ENCODE data around the gene KRTAP17-1.
A peak's percentile ranks its signal among the peaks of the same experiment; 100 is the strongest.

KRTAP17-1 gene

DNA sequence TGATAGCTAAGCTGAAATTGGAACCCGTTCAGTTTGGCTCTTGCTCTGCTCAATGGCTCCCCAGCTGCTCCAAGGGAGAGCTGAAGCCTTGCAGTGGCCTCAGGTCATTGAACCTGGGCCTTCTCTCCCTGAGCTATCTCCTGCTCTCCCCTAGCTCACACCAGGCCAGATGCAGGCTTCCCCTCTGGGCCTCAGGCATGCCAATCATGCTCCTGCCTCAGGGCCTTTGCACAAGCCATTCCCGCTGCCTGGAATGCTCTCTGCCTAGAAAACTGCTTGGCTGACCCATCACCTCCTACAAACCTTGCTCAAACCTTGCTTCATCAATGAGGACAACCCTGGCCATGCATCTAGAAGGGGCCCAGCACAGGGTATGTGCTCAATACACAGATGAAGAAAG, 16.7 kb upstream of the KRTAP17-1 start:
- DNase-seq (ENCODE audit: low read depth), result no peak

DNA sequence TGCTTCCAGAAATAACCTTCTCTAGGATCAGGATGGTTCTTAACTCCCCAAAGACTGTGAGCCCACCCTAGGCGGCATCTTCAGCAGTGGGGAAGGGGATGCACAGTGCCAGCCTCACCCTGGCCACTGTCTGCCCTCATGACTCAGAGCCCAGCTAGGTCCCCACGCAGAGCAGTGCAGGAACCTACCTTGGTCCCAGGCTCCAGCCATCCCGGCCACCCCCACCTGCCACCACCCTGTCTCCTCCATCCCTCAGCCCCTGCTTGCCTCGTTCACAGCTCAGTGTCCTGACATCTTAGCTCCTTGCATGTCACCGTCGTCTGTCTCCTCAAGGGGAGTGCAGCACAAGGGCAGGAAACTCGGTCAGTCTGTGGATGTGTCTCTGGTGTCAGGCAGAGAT, 16.1 kb upstream of the KRTAP17-1 start:
- no peak for DNase-seq (ENCODE audit: low read depth)

DNA sequence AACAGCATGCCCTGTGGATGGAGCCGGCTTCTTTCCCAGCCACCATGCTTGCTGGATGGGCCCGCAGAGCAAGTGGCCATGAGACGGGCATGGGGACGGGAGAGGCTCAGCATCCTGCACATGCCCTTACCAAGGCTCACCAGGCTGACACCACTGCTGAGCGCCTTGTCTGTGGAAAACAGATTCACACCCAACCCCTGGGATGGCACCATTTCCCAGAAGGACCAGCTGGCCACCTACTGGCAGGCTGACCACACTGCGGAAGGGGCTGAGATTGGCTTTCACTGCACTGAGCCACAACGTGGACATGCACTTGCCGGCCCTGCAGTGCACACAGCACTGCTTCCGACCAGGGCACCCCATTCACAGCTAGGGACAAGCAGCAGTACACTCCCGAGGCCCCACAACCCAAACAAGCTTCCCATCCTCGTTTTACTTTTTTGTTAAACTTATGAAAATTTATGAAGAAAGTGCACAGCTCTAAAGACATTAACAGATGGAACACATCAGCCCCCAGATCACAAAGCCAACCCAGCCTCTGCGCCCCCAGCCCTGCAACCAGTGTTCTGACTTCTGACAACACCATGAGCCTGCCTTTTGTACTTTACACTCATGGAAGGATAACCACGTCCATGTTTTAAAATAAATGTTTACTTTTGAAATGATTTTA, 13.9 kb upstream of the KRTAP17-1 start:
- peak; percentile 43 for DNase-seq (ENCODE audit: low read depth)

DNA sequence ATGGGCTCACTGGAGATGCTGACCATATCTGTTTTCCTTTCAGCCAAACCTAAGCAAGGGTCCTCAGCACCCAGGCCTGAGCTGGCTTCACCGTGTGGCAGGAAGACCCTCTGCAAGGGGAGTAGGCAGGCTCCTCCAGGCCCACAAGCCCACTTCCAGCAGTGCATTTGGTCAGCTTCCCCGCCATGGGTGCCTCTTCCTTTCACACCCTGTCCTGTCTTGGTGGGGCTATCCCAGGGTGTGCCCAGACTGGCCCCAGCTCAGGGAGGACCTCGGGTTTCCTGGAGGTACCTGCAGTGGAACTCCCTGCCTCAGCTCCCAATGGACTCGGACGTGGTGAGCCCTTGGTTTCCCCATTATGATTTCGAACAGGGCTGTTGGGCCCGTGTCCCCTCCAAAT, 12.7 kb upstream of the KRTAP17-1 start:
- DNase-seq (ENCODE audit: low read depth), result no peak

DNA sequence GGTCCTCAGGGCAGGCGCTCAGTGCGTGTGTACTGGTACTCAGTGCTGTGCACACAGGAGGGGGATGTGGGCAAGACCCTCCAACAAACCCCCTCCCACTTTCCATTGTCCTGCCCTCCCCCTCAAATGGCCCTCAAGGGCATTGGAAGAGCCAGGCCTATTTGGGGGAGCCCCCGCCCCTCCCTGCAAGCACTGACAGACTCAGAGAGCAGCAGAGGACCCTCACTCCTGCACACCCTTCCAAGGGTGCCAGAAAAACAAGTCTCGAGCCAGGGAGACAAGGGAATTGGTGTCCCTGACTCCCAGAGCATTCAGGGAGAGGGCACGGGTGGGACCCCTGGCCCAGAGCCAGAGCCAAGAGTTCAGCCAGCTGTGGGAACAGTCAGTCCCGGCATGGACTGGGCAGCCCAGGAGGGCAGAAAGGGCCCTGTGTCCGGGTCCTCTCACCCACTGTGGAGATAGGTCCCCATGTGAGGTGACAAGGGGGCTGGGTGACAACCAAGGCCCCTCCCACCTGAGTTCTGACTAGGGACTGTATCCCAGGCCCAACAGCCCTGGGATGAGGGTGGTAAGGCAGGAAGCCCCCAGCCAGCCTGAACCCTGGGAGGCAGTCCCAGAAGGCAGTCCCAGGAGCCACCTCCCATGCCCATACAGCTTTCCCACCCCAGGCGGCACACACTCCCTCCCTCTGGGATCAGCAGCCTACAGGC, 12.1 kb upstream of the KRTAP17-1 start:
- DNase-seq (ENCODE audit: low read depth), result no peak

DNA sequence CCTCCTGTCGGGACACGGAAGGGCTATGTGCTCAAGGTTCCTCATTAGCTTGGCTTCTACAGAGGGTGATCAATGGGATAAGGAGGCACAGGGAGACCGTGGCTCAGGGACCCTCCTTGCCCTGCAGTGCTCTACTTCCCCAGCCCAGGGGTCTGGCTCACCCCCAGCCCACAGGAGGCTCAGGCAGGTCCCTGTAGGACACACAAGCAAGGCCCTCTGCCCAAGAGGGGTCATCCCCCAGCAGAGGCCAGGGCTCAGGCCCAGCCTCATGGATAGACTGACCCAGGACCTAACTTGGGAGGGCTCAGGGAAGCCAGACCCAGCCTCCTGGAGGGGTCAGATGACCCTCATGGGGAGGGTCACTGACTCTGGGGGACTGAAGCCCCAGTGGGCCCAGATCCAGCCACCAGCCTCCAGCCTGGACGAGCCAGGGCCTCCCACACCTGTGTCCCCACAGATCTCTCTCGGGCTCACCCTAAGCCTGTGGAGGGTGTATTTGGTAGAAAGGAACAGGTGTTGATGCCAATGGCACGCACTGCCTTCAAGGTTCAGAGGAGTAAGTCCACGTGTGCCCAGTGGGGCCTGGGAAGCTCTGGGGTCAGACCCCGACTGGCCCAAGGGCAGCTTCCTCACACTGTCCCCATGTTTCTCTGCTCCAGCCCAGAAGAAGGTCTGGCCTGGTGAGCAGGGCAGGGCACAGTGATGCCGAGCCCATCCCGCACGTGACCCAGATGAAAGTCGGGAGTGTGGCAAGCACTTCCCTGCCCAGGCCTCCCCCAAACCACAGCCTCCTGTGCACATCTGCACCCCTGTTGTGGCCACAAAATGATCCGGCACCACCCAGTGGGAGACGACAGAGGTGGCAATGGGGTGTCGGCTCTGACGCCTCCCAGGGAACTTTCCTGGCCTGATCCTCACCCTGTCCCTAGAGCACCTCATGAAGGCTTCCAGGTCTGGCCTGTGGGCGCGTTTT, 10.9 kb upstream of the KRTAP17-1 start:
- DNase-seq (ENCODE audit: low read depth), result no peak

DNA sequence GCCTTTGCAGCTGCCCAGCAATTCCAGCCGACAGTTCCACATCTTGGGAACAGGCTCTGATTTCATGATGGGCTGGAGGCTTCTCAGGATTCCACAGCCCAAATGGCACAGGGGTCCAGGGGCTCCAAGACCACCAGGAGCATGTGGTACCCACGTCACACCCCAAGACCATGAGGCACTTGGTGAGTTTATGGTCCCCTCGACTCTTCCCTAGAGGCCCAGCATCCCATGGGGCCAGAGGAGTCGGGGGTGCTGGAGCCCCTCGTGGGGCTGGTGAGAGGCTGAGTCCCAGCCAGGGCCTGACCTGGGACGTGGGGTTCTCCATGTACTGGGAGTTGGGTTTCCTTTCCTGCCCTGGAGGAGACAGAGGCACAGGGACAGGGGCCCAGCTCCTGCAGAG, 10.1 kb upstream of the KRTAP17-1 start:
- no peak for DNase-seq (ENCODE audit: low read depth)

DNA sequence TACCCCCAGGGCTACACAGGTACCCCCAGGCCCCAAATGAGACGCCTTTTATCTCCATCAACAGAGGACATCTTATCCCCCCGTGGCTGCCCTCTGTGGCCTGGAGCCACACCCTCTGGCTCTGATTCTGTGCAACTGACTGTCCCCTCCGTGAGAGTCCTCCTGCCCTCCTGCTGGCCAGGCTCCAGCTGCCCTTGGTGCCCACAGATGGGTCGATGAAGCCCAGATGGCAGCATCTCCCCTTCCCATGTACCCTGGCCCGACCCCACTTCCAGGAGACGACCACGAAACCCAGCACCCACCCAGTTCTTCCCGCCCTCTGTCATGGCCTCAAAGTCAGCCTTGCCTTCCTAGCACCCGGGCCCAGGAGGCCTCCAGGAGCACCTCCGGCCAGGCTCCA, 9.6 kb upstream of the KRTAP17-1 start:
- no peak for DNase-seq (ENCODE audit: low read depth)

DNA sequence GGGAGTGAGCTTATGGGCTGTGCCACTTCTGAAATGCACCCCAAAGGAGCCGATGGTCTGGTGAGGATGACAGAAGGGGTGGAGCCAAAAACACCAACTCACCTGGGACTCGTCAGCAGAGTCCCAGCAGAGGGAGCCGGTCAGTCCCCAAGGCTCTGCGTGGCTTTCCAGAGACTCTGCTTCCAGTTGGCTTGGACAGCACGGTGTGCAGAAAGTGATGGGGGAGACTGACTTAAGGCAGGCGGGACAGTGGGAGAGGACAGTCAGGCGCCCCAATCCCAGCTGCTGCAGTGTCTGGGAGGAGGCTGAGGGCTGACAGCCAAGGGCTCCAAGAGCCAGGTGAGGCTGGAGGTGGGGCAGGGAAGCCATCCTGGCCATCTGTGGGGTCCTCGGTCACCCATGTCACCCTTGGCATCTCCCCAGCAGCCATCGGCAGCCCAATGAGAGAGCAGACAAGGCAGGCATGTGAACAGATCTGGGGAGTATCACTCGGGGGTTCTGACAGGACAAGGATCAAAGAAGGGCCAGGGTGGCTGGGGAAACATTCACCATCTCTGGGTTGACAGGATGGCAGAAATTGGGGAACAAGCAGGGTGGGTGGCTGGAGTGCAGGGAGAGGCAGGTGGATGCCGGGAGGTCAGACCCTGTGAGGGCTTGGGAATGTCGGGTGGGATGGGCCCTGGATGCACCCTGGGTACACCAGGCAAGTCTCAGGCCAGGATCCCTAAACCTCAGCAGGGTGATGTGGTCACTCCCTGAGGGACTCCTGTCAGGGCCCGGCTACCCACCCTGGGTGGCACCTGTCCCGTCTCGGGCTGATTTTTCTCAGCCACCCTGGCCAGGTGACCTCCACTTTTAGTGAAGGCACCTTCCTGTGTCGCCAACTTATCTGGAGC, 8.9 kb upstream of the KRTAP17-1 start:
- DNase-seq (ENCODE audit: low read depth), result no peak

DNA sequence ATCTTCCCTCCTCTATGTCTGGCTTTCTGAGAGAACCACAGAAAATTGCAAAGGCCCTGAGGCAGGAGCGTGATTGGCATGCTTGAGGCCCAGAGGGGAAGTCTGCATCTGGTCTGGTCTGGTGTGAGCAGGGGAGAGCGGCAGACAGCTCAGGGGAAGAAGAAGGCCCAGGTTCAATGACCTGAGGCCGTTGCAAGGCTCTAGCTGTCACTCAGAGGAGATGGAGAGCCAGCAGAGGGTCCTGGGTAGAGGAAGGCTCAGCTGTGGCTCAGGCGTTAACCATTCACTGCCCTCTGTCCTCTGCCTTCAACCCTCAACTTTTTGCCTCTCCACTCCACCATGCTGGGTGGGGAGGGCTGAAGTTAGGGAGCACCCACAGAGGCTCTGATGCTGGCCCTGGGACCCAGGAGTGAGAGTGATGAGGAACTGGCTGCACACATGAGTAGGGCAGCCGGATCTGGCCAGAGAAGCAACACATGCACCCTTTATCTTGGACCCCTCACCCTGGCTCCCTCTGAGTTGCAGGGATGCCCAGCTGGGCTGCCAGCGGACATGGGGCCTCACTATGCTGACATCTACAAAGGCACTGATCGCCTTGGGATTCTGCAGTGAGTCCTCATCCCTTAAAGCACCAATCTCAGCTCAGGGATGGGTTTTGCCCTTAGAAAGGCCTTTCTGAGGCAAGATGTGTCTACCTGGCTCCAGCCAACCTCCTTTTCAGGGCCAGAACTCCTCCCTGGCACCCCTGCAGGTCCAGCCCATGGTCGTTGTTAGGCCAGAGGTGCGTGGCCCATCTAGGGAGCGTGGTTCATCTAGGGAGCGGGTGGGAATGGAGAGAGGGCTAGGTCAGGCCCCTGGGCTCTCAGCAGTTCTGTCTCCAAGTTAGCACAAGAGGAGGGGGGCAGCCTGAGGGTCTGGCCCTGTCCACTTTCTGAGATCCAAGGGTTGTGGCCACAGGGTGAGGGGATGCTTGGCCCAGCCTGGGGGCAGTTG, 7.7 kb upstream of the KRTAP17-1 start:
- no peak for DNase-seq (ENCODE audit: low read depth)

DNA sequence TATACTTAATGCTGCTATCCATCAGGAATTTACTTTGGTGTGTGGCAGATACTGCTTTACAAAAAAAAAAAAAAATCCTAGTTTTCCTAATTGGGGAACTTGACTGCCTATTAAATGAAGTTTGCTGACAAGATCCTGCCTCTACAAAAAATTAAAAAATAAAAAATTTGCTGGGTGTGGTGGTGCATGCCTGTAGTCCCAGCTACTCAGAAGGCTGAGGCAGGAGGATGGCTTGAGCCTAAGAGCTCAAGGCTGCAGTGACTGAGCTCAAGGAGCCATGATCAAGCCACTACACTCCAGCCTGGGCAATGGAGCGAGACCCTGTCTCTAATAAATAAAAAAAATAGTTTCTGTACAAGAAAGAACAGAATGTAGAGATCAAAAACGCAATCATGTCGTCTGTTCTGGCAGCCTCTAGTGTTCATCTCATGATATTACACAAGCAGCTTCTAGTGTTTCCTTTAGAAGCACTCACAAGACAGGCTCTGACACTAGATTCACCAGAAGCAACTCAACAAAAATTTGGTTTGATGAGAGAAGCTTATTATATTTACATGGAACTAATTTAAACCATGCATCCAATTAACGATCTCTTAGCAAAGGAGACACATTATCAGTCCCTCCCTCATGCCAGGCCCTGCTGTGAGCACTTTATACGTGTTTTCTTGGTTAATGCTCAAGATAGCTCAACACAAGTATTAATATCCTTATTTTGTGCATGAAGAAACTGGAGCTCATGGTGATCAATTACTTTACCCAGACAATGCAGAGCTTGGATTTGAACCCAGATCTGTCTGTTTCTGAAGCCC, 6.8 kb upstream of the KRTAP17-1 start:
- DNase-seq (ENCODE audit: low read depth), result peak; percentile 30

DNA sequence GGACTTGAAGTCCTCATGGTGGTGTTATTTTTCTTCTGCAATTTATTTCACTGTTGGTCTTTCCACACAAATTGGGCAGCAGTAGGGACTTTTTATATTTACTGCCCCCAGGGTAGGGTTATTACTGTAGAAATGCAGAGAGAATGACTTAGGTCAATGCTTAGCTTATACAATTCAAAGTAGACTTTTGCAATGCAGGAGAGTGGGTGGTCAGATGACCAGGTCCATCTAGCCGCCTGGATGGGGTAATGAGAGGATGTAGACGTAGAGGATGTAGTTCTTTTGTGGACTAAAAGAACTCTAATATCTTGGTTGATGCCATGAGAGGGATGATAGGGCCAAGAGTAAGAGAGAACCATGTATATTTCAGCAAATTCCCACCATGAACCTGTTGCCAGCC, 2.7 kb upstream of the KRTAP17-1 start:
- DNase-seq (ENCODE audit: low read depth), result no peak

DNA sequence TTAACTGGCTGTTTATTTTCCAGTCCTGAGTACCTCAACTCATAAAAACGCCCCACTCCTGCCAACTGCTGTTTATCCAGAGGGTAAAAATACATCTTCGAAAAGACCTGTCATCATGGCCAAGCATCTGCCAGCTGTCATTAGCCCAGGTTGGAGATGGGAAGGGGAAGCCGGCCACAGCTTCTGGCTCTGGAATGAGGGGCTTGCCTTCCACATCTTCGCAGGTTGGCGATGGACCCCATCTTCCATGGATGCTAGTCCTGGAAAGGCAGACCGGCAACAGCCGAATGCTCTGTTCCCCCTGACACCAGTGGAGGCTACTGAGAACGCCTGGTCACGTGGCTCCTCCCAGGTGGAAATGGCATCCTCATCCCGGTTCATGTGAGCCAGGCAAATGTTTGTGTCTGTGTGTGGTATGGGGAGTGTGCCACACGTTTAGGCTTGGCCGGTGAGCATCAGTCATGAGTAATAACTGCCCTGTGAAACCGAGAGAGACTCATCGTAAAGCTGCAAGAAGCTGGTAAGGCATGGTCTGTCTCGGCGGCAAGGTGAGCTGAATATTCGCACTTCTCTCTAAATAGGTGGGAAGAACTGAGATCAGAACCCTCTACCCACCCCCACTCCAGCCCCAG, 420 bp upstream of the KRTAP17-1 start:
- no peak for DNase-seq (ENCODE audit: low read depth)

DNA sequence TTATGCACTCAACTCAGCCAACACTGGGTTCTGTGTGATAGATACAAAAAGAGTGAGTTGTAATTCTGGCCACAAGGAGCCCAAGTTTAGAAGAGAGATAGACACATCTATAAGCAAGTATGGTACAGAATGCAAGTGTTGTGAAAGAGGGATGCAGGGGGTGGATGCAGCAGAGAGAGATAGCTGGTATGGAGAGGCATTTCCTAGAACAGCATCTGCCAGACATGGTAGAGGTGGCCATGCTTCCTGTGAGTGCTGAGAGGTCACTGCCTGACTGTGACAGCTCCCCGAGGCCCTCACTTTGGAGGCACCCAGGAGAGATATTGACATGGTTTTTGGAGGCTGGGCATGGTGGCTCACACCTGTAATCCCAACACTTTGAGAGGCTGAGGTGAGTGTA, 4.4 kb downstream of the KRTAP17-1 start:
- DNase-seq (ENCODE audit: low read depth), result no peak

DNA sequence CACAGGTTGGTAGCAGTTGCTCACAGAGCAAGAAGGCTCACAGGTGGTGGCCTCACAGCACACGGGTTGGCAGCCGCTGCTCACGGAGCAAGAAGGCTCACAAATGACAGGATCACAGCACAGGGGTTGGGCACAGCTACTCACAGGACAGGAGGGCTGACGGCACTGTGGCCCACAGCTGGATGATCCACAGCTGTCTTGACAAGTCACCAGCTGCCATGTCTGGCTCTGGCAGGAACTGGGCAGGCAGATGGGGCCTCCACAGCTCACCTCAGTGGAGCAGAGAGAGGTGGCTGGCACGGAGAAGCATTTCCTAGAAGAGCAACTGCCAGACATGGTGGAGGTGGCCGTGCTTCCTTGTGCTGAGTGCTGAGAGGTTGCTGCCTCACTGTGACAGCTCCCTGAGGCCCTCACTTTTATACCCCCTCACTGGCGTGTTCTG, 6.6 kb downstream of the KRTAP17-1 start, which contains the start of gene KRTAP16-1:
KRTAP16-1 (minus strand) TSS at position 392 of the 442 bp plus-strand sequence; CDS start at position 336, 56 bp downstream.
- no peak for DNase-seq (ENCODE audit: low read depth)

DNA sequence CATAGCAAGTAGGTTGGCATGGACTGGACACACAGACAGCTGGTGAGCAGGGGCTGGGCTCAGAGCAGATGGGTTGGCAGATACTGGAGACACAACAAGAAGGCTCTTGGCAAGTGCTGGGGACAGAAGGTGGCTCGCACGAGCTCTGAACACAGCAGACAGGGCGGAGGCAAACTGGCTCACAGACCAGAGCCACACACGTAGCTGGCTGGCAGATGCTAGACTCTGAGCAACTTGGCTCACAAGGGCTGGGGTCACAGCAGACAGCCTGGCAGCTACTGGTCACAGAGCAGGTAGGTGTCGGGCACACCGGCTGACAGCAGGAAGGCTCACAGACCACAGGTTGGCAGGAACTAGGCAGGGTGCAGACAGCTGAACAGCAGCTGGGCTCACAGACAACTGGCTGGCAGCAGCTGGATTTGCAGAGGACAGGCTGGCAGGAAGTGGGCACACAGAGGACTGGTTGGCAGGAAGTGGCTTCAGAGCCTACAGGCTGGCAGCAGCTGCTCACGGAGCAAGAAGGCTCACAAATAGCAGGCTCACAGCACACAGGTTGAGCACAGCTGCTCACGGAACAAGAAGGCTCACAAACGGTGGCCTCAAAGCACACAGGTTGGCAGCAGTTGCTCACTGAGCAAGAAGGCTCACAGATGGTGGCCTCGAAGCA, 7.1 kb downstream of the KRTAP17-1 start:
- no peak for DNase-seq (ENCODE audit: low read depth)

DNA sequence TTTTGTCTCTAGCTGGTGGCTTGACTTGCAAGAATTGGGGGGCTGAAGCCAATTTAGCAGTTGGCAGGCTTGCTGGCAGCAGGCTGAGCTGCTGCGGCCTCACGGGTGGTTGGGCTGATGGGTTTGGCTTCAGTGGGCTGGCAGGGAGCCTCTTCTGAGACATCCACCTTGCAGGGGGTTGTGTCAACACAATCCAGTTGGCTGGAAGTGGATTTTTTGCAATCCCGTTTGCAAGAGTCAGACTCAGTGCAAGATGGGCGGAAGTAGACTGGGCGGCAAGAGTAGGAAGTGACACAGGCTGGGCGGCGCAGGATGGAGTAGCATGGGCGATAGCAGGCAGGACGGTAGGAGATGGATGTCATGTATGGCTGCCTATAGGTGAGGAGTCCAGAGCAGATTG, 7.9 kb downstream of the KRTAP17-1 start:
- no peak for DNase-seq (ENCODE audit: low read depth)

DNA sequence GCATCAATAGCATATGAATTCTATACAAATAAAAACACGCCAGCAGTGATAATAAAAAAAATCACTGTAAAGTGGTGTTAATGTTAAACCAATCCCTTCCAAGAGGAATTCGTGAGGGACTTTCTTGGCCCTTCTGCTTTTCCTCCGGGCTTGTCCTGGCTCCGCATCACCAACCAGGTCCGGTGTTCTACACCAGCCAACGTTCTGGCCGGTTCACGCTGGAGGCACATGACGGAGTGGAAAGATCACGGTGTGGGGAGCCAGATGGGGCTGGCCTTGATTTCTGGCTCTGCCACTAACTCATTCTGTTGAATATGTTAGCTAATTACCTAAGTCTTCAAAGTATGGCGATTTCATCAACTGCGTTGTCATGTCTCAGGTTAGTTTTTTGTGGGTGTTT, 11.4 kb downstream of the KRTAP17-1 start:
- no peak for DNase-seq (ENCODE audit: low read depth)

All from HS-27A (cell line).